Peyer's patch (tissue), 4 donors: ENCODE results near the gene CLMN. TPM values are rescaled to one million over a fixed set of nuclear protein-coding genes. Genes with fewer than 3 reads are reported as not detected.

Experiments used
- DNase-seq, 3 donors: peaks; one replicate each; pipeline ENCODE4 v3.0.0-alpha.2; 2017 to 2019
- H3K27ac ChIP-seq, 4 donors: fragments of 200-600 bp; sonication (generic); one replicate each; pipeline ENCODE4 v1.5.1; 2016 to 2019
- H3K27me3 ChIP-seq, 2 donors: fragments of 200-600 bp; sonication (generic); one replicate each; pipeline ENCODE4 v1.5.1; 2019
- H3K36me3 ChIP-seq, 3 donors: fragments of 200-600 bp; sonication (generic); one replicate each; pipeline ENCODE4 v1.5.1; 2016 to 2019
- H3K4me1 ChIP-seq, 4 donors: fragments of 200-600 bp; sonication (generic); one replicate each; pipeline ENCODE4 v1.5.1; 2016 to 2019
- H3K4me3 ChIP-seq, 4 donors: fragments of 200-600 bp; sonication (generic); 1 replicate in 3 of 4; 2 replicates in 1 of 4; pipeline ENCODE4 v1.5.1; 2016 to 2019; ENCODE audit warnings: mild to moderate bottlenecking in 1 of 4
- H3K9me3 ChIP-seq, 4 donors: fragments of 200-600 bp; sonication (generic); one replicate each; pipeline ENCODE4 v1.5.1; 2016 to 2019; ENCODE audit warnings: mild to moderate bottlenecking in 1 of 4
- CTCF ChIP-seq, 6 experiments: fragments of 450-650 bp in 4 of 6; fragments of 200-600 bp in 2 of 6; sonication (generic) in 1 of 6; IDR thresholded peaks; one replicate each; pipeline ENCODE4 v1.5.1; 2017 to 2019; ENCODE audit warnings: antibody characterized with exemption in 6 of 6, mild to moderate bottlenecking in 3 of 6, moderate library complexity in 1 of 6
- POLR2A ChIP-seq, 2 donors: fragments of 450-650 bp; IDR thresholded peaks; one replicate each; pipeline ENCODE4 v1.5.1; 2017; ENCODE audit warnings: antibody characterized with exemption in 2 of 2, mild to moderate bottlenecking in 2 of 2, moderate library complexity in 2 of 2
- total RNA-seq, 4 donors: library from RNA; depleted of rRNA; stranded (reverse); fragments of >200 nt; gene quantifications; one replicate each; pipeline ENCODE4 v1.1.0, GENCODE V29; 2016

The CLMN gene
- total RNA-seq: 10 to 100 TPM; 18.7 to 38.8 (median 36.4) TPM

DNA sequence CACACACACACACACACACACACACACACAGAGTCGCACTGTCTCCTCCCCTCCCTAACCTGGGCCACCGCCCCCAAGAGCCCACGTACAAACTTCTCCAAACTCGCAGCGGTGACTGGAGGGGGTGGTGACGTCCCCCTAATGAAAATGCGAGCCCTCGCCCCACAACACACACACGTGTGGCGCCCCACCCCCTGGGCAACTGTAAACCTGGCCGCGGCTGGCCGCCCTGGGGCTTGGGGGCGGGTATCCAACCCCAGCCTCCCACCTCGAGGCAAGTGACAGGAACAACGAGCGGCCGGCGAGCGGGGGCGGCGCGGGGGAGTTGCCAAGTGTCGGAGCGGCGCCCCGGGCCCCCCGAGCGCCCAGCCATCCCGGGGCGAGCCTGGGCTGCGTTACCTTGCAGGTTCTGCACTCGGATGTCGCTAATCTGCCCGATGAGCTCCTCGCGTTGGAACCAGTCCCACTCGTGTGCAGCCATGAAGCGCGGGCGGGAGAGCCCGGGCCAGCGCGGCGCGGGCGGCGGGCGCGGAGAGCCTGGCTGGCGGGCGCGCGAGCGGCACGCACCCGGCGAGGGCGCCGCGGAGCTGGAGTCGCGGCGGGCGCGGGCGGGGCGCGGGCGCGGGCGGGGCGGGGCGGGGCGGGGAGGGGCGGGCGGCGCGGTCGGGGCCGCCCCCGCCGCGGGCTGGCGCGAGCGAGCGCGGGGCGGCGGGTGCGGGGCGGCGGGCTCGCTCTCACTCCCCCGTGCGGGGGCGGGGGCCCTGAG, at the start of gene CLMN:
CLMN (minus strand) TSS at position 597 of the 766 bp plus-strand sequence; CDS start at position 481, 116 bp downstream.
- H3K27me3 ChIP-seq: no peaks in the 10 kb centered on the region
- H3K4me3 ChIP-seq: peak within 1 kb of the TSS; percentile 68 to 99 (median 86)
- H3K27ac ChIP-seq: peak within 1 kb of the TSS; percentile 75 to 90 (median 80)
- peaks cover 0 to 15% (median 0%) of the 10 kb centered on the region in 4 donors for H3K4me1 ChIP-seq
- TF ChIP-seq CTCF (IDR thresholded peaks at IDR 0.05) (peak in 1 of 6 experiments; percentile 24), POLR2A (IDR thresholded peaks at IDR 0.05) (peak in 1 of 2 donors; percentile 18)
- DNase-seq: peak; percentile 65 to 73 (median 70)
- H3K36me3 ChIP-seq: no peaks in the 10 kb centered on the region
- no peaks in the 10 kb centered on the region for H3K9me3 ChIP-seq

- no peaks in the 10 kb centered on the region for H3K9me3 ChIP-seq
- TF ChIP-seq POLR2A (IDR thresholded peaks at IDR 0.05): no peak
- no peak for TF ChIP-seq CTCF (IDR thresholded peaks at IDR 0.05)
- DNase-seq: no peak
- no peak overlapping the region for H3K27ac ChIP-seq
- no peaks in the 10 kb centered on the region for H3K36me3 ChIP-seq
- H3K4me1 ChIP-seq: peaks cover 0 to 6% (median 0%) of the 10 kb centered on the region in 4 donors
- H3K27me3 ChIP-seq: no peaks in the 10 kb centered on the region
- no peak overlapping the region for H3K4me3 ChIP-seq
Observed at GRCh38 chr14:95365401-95365800, 45.7 kb upstream of the CLMN start.

DNA sequence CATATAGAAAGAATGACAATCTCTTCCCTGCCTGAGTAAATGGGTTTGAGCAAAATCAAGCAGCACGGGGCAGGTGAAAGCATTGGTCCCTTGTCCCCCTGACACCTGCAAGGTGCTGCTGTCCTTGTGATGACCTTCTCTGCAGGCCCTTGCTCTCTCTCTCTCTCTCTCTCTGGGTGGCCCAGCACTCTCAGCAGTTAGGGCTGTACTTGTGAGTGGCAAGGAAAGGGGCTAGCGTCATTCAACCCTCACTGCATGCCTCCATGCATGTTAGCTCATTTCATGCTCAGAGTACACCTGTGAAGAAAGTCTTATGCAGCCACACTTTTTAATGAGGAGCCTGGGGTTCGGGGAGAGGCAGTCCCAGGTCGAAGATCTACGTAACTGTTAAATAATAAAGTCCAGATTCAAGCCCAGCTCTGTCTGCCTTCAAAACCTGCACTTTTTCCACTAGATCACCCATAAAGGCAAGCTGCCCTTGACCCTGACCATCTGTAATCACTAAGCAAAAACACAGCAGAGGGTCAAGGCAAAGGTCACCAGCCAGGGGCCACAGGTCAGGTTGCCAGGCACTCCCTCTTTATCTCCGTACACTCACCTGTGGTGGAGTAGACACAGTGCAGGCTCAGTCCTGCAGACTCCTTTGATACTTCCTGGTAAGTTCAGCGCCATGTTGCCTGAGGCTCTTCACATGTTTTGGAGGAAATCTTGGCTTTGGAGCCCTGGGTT, 44.9 kb upstream of the CLMN start:
- TF ChIP-seq CTCF (IDR thresholded peaks at IDR 0.05): no peak
- no peak for TF ChIP-seq POLR2A (IDR thresholded peaks at IDR 0.05)
- H3K4me1 ChIP-seq: peaks cover 0 to 6% (median 0%) of the 10 kb centered on the region in 4 donors
- DNase-seq: no peak
- no peaks in the 10 kb centered on the region for H3K27me3 ChIP-seq
- no peaks in the 10 kb centered on the region for H3K9me3 ChIP-seq
- no peaks in the 10 kb centered on the region for H3K36me3 ChIP-seq
- H3K27ac ChIP-seq: no peak overlapping the region
- no peak overlapping the region for H3K4me3 ChIP-seq

GRCh38 chr14:95363468-95363954, 43.8 kb upstream of the CLMN start:
- no peak overlapping the region for H3K27ac ChIP-seq
- peaks cover 0 to 6% (median 0%) of the 10 kb centered on the region in 4 donors for H3K4me1 ChIP-seq
- TF ChIP-seq CTCF (IDR thresholded peaks at IDR 0.05): no peak
- no peak for TF ChIP-seq POLR2A (IDR thresholded peaks at IDR 0.05)
- H3K4me3 ChIP-seq: no peak overlapping the region
- DNase-seq: no peak
- H3K9me3 ChIP-seq: no peaks in the 10 kb centered on the region
- H3K36me3 ChIP-seq: no peaks in the 10 kb centered on the region
- H3K27me3 ChIP-seq: no peaks in the 10 kb centered on the region

GRCh38 chr14:95362138-95362494, 42.4 kb upstream of the CLMN start:
- TF ChIP-seq CTCF (IDR thresholded peaks at IDR 0.05): no peak
- TF ChIP-seq POLR2A (IDR thresholded peaks at IDR 0.05): no peak
- Histone ChIP-seq H3K4me3 (no peak overlapping the region), H3K36me3 (no peaks in the 10 kb centered on the region), H3K9me3 (no peaks in the 10 kb centered on the region), H3K4me1 (peaks cover 0 to 6% (median 0%) of the 10 kb centered on the region in 4 donors), H3K27me3 (no peaks in the 10 kb centered on the region), H3K27ac (no peak overlapping the region)
- DNase-seq: no peak
